Ureter (tissue), 1 donor: ENCODE data around the gene SGSM1. TPM values are rescaled to one million over a fixed set of nuclear protein-coding genes. Genes with fewer than 3 reads are reported as not detected.

ENCODE experiments used
- DNase-seq: peaks from one replicate; pipeline ENCODE4 v3.0.0-alpha.2; 2020; ENCODE audit warnings: low spot score
- total RNA-seq: library from RNA; stranded (reverse); gene quantifications from one replicate; pipeline ENCODE4 v1.2.4, GENCODE V29; 2023
- donor health status: DM: yes; HTN: yes; CAD: no.

Gene SGSM1
- total RNA-seq, 1 donor from 2014 or later, result 10.6 TPM

GRCh38 chr22:24950272-24950902 is 144.4 kb downstream of the SGSM1 start:
- no peak for DNase-seq

- peak; percentile 89 for DNase-seq
Observed at GRCh38 chr22:24951942-24952836, 146.2 kb downstream of the SGSM1 start, which contains the start of gene KIAA1671. Gene KIAA1671, plus strand, starts transcription at chr22:24952716. Its CDS starts 75,284 bp downstream, at chr22:25028000.

- peak; percentile 57 for DNase-seq
Observed at GRCh38 chr22:24952837-24953383, 146.9 kb downstream of the SGSM1 start.

- DNase-seq, result no peak
Observed at GRCh38 chr22:24953384-24954113, 147.5 kb downstream of the SGSM1 start.

- DNase-seq, result no peak
Observed at GRCh38 chr22:24954114-24954463, 148.1 kb downstream of the SGSM1 start.

GRCh38 chr22:24954856-24955255 is 148.8 kb downstream of the SGSM1 start:
- no peak for DNase-seq

- no peak for DNase-seq
Observed at GRCh38 chr22:24957043-24957442, 151.0 kb downstream of the SGSM1 start.

GRCh38 chr22:24961217-24961844 is 155.3 kb downstream of the SGSM1 start:
- DNase-seq, result no peak

GRCh38 chr22:24962094-24962493 is 156.1 kb downstream of the SGSM1 start:
- no peak for DNase-seq

- DNase-seq, result no peak
Observed at GRCh38 chr22:24962835-24963234, 156.8 kb downstream of the SGSM1 start.

GRCh38 chr22:24964441-24964840 is 158.4 kb downstream of the SGSM1 start:
- no peak for DNase-seq

- peak; percentile 75 for DNase-seq
Observed at GRCh38 chr22:24965822-24966626, 160.0 kb downstream of the SGSM1 start.

- DNase-seq, result no peak
Observed at GRCh38 chr22:24968066-24968561, 162.1 kb downstream of the SGSM1 start.

- DNase-seq, result peak; percentile 73
Observed at GRCh38 chr22:24969560-24970301, 163.7 kb downstream of the SGSM1 start.

- no peak for DNase-seq
Observed at GRCh38 chr22:24972369-24972768, 166.4 kb downstream of the SGSM1 start.

GRCh38 chr22:24973872-24974271 is 167.9 kb downstream of the SGSM1 start:
- no peak for DNase-seq

- no peak for DNase-seq
Observed at GRCh38 chr22:24975125-24975640, 169.2 kb downstream of the SGSM1 start.

GRCh38 chr22:24975813-24976341 is 169.9 kb downstream of the SGSM1 start:
- no peak for DNase-seq
